ENCODE data around the gene EPO. TPM values are rescaled to one million over a fixed set of nuclear protein-coding genes. Genes with fewer than 3 reads are reported as not detected.

The EPO gene
- total and polyA plus RNA-seq, 2 experiments from 2014 or later: not detected

DNA sequence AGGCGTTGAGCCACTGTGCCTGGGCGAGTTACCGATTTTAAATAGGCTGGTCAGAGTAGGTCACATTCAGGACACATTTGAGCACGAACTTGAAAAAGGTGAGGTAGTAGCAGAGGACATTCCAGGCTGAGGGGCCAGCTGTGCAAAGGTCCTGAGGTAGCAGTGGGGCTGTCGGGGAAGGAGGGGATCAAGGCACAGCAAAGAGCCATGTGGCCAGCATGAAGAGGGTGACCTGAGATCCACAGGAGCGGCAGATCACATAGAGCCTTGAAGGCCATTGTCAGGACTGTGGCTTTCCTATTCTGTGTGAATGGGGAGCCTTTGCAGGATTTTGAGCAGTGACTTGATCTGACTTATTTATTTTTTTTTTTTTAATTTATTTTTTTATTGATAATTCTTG, 19.7 kb downstream of the EPO start:
- Histone ChIP-seq H3K9ac (no peak overlapping the region), H3K4me1 (ENCODE audit: insufficient read depth) (no peaks in the 10 kb centered on the region), H3K36me3 (ENCODE audit: low read depth) (no peaks in the 10 kb centered on the region), H2AFZ (no peak overlapping the region), H3K79me2 (ENCODE audit: insufficient read depth) (no peaks in the 10 kb centered on the region), H3K9me2 (ENCODE audit: insufficient read depth) (no peaks in the 10 kb centered on the region), H3K27me3 (replicated peaks; ENCODE audit: insufficient read depth) (no peaks in the 10 kb centered on the region), H3K9me3 (ENCODE audit: low read depth) (no peaks in the 10 kb centered on the region), H3K27ac (no peak overlapping the region), H4K20me1 (ENCODE audit: insufficient read depth) (no peaks in the 10 kb centered on the region), H3F3A (ENCODE audit: insufficient read depth) (no peaks in the 10 kb centered on the region), H3K4me2 (ENCODE audit: unreplicated experiment) (no peak overlapping the region), H3K4me3 (no peak overlapping the region)
- in situ Hi-C loops (cut with MboI): no loop called here
- WGBS, 2 experiments (ENCODE audit: low coverage in 1 of 2, low lambda C conversion rate in 2 of 2, missing lambda C conversion rate in 2 of 2): 83 to 90% methylated on average over 6 of the region's 6 CpGs
- TF ChIP-seq EZH2phosphoT487 (IDR thresholded peaks at IDR 0.05; ENCODE audit: insufficient read depth, low read depth): no peak
- no peak for TF ChIP-seq EZH2 (IDR thresholded peaks at IDR 0.05; ENCODE audit: insufficient read depth, poor library complexity, severe bottlenecking)
- DNase-seq: no peak

DNA sequence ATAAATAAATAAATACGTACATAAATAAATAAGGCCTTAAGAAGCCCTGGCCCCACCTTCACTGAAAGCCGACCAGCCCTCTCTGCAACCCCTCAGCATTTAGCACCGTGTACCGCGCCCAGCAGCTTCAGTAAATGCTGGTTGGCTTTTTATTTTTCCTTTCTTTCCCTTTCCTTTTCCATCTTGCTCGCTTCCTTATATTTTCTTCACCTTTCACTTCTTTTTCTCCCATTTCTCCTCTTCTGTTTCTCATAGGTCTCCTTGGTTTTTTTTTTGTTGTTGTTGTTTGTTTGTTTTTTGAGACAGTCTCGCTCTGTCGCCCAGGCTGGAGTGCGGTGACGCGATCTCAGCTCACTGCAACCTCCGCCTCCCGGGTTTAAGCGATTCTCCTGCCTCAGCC, 24.3 kb downstream of the EPO start:
- H3K4me1 ChIP-seq (ENCODE audit: insufficient read depth): no peaks in the 10 kb centered on the region
- H3K9me3 ChIP-seq (ENCODE audit: low read depth): no peaks in the 10 kb centered on the region
- no peak overlapping the region for H3K27ac ChIP-seq
- H3K9ac ChIP-seq: peak overlapping the region; percentile 53
- no peaks in the 10 kb centered on the region for H3K36me3 ChIP-seq (ENCODE audit: low read depth)
- H3K79me2 ChIP-seq (ENCODE audit: insufficient read depth): no peaks in the 10 kb centered on the region
- WGBS, 2 experiments (ENCODE audit: low coverage in 1 of 2, low lambda C conversion rate in 2 of 2, missing lambda C conversion rate in 2 of 2): 86 to 91% methylated on average over 14 of the region's 14 CpGs
- peak overlapping the region; percentile 82 for H2AFZ ChIP-seq
- H3K9me2 ChIP-seq (ENCODE audit: insufficient read depth): no peaks in the 10 kb centered on the region
- in situ Hi-C loops (cut with MboI): no loop called here
- TF ChIP-seq EZH2 (IDR thresholded peaks at IDR 0.05; ENCODE audit: insufficient read depth, poor library complexity, severe bottlenecking) (no peak), EZH2phosphoT487 (IDR thresholded peaks at IDR 0.05; ENCODE audit: insufficient read depth, low read depth) (no peak)
- H3K4me2 ChIP-seq (ENCODE audit: unreplicated experiment): no peak overlapping the region
- H4K20me1 ChIP-seq (ENCODE audit: insufficient read depth): no peaks in the 10 kb centered on the region
- H3K4me3 ChIP-seq: peak overlapping the region; percentile 73
- no peak for DNase-seq
- H3K27me3 ChIP-seq (replicated peaks; ENCODE audit: insufficient read depth): no peaks in the 10 kb centered on the region
- no peaks in the 10 kb centered on the region for H3F3A ChIP-seq (ENCODE audit: insufficient read depth)

DNA sequence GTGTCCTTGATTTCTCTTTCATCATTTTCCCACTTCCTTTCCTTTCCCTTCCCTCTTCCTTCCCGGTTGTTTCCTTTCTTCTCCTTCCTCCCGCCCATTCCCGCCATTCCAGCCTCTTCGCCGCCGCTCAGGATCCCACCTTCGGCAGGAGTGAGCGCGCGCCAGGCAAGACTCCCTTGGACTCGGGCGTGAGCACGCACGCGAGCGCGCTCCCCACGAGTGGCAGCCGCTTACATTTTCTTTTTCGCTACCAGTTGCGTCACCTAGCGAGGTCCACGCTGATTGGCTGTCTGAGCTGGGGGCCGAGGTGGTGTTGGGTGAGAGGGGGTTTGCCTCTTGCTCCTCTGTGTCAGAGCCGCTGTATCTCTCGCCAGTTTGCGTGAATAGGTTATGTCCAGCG, 24.9 kb downstream of the EPO start:
- TF ChIP-seq EZH2 (IDR thresholded peaks at IDR 0.05; ENCODE audit: insufficient read depth, poor library complexity, severe bottlenecking): no peak
- no peak for TF ChIP-seq EZH2phosphoT487 (IDR thresholded peaks at IDR 0.05; ENCODE audit: insufficient read depth, low read depth)

DNA sequence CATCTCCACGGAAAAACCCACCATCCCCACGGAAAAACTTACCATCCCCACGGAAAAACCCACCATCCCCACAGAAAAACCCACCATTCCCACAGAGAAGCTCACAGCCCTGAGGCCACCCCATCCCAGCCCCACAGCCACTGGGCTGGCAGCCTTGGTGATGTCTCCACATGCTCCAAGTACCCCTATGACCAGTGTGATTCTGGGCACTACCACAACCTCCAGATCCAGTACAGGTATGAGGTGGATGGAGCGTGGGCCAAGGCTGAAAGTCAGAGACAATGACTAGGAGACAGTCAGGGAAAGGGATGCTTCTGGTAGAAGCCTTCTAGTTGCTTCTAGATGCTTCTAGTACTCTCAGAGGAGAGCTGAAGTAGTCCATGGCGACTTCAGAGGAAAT, 32.7 kb downstream of the EPO start:
- H3K4me3 ChIP-seq: no peak overlapping the region
- H3K9me2 ChIP-seq (ENCODE audit: insufficient read depth): no peaks in the 10 kb centered on the region
- no peak overlapping the region for H3K27ac ChIP-seq
- no peaks in the 10 kb centered on the region for H3F3A ChIP-seq (ENCODE audit: insufficient read depth)
- H3K27me3 ChIP-seq (replicated peaks; ENCODE audit: insufficient read depth): peaks cover 25% of the 10 kb centered on the region
- H3K9ac ChIP-seq: no peak overlapping the region
- TF ChIP-seq EZH2phosphoT487 (IDR thresholded peaks at IDR 0.05; ENCODE audit: insufficient read depth, low read depth) (no peak), EZH2 (IDR thresholded peaks at IDR 0.05; ENCODE audit: insufficient read depth, poor library complexity, severe bottlenecking) (no peak)
- no peaks in the 10 kb centered on the region for H3K36me3 ChIP-seq (ENCODE audit: low read depth)
- H3K4me1 ChIP-seq (ENCODE audit: insufficient read depth): no peaks in the 10 kb centered on the region
- H4K20me1 ChIP-seq (ENCODE audit: insufficient read depth): no peaks in the 10 kb centered on the region
- H3K79me2 ChIP-seq (ENCODE audit: insufficient read depth): no peaks in the 10 kb centered on the region
- WGBS, 2 experiments (ENCODE audit: low coverage in 1 of 2, low lambda C conversion rate in 2 of 2, missing lambda C conversion rate in 2 of 2): 51 to 68% methylated on average over 3 to 5 of the region's 5 CpGs
- no peak for DNase-seq
- H3K4me2 ChIP-seq (ENCODE audit: unreplicated experiment): no peak overlapping the region
- H3K9me3 ChIP-seq (ENCODE audit: low read depth): no peaks in the 10 kb centered on the region
- in situ Hi-C loops (cut with MboI): no loop called here
- H2AFZ ChIP-seq: no peak overlapping the region

More for the DNA sequence above, 24.9 kb downstream of the EPO start:
- 3 to 5% methylated on average over 27 to 28 of the region's 28 CpGs for WGBS, 2 experiments (ENCODE audit: low coverage in 1 of 2, low lambda C conversion rate in 2 of 2, missing lambda C conversion rate in 2 of 2)
- DNase-seq: peak; percentile 83
- Histone ChIP-seq H3K27ac (no peak overlapping the region), H3K36me3 (ENCODE audit: low read depth) (no peaks in the 10 kb centered on the region), H3K4me2 (ENCODE audit: unreplicated experiment) (peak overlapping the region; percentile 77), H3K79me2 (ENCODE audit: insufficient read depth) (no peaks in the 10 kb centered on the region), H4K20me1 (ENCODE audit: insufficient read depth) (no peaks in the 10 kb centered on the region), H3K27me3 (replicated peaks; ENCODE audit: insufficient read depth) (0 out of 2 replicates have a peak, but pooled peaks cover under 1% of the 10 kb centered on the region), H3F3A (ENCODE audit: insufficient read depth) (no peaks in the 10 kb centered on the region), H3K9ac (peak overlapping the region; percentile 53), H3K9me3 (ENCODE audit: low read depth) (no peaks in the 10 kb centered on the region), H3K4me3 (peak overlapping the region; percentile 73), H3K4me1 (ENCODE audit: insufficient read depth) (no peaks in the 10 kb centered on the region), H2AFZ (peak overlapping the region; percentile 82), H3K9me2 (ENCODE audit: insufficient read depth) (no peaks in the 10 kb centered on the region)
- in situ Hi-C loops (cut with MboI): no loop called here

- Histone ChIP-seq H3K27me3 (replicated peaks; ENCODE audit: insufficient read depth) (peaks cover 25% of the 10 kb centered on the region), H3K4me2 (ENCODE audit: unreplicated experiment) (no peak overlapping the region), H3K4me1 (ENCODE audit: insufficient read depth) (no peaks in the 10 kb centered on the region), H4K20me1 (ENCODE audit: insufficient read depth) (no peaks in the 10 kb centered on the region), H2AFZ (no peak overlapping the region), H3K4me3 (no peak overlapping the region), H3K9ac (no peak overlapping the region), H3F3A (ENCODE audit: insufficient read depth) (no peaks in the 10 kb centered on the region), H3K9me2 (ENCODE audit: insufficient read depth) (no peaks in the 10 kb centered on the region), H3K36me3 (ENCODE audit: low read depth) (no peaks in the 10 kb centered on the region), H3K79me2 (ENCODE audit: insufficient read depth) (no peaks in the 10 kb centered on the region), H3K9me3 (ENCODE audit: low read depth) (no peaks in the 10 kb centered on the region), H3K27ac (no peak overlapping the region)
- TF ChIP-seq EZH2phosphoT487 (IDR thresholded peaks at IDR 0.05; ENCODE audit: insufficient read depth, low read depth): no peak
- TF ChIP-seq EZH2 (IDR thresholded peaks at IDR 0.05; ENCODE audit: insufficient read depth, poor library complexity, severe bottlenecking): no peak
- in situ Hi-C loops (cut with MboI): no loop called here
- 59 to 64% methylated on average over 3 of the region's 3 CpGs for WGBS, 2 experiments (ENCODE audit: low coverage in 1 of 2, low lambda C conversion rate in 2 of 2, missing lambda C conversion rate in 2 of 2)
- peak; percentile 14 for DNase-seq
Observed at GRCh38 chr7:100753750-100754149, 33.5 kb downstream of the EPO start.

All from GM23248 (cell line).